ENCODE data around the gene NGDN.
"Not testable (repeated sequence)": the region's sequence is repeated elsewhere in the genome, so short reads cannot be mapped to it uniquely, and the experiment has no call there.

NGDN gene

GRCh38 chr14:23469127-23469905, at the start of gene NGDN:
NGDN (plus strand) TSS chr14:23469703; CDS start chr14:23469716, 13 bp downstream.
- DNase-seq: peak; percentile 99
- in situ Hi-C loops (cut with MboI; ENCODE audit: low pct_unique_long_range_greater_than_20kb, low sequenced_read_pairs): no loop called here

DNA sequence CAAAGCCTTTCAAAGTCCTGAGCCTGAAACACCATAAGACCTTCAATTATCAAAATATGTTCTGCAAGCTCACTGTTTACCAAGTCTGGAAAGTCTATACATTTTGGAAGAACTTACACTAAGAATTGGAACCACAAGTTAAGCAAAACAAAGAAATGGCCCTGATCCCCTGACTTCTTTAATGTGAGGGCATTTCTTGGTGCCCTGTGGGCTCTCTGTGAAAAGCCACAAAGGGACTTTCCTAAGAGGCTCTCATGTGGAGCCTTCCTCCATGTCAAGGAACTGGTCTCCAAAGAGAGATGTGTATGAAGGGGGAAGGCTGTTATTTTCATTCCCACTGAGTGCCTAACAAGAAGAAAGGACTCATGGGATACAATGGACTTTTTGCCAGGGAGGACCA, 47.9 kb upstream of the NGDN start:
- DNase-seq: no peak
- in situ Hi-C loops (cut with MboI; ENCODE audit: low pct_unique_long_range_greater_than_20kb, low sequenced_read_pairs): no loop called here

DNA sequence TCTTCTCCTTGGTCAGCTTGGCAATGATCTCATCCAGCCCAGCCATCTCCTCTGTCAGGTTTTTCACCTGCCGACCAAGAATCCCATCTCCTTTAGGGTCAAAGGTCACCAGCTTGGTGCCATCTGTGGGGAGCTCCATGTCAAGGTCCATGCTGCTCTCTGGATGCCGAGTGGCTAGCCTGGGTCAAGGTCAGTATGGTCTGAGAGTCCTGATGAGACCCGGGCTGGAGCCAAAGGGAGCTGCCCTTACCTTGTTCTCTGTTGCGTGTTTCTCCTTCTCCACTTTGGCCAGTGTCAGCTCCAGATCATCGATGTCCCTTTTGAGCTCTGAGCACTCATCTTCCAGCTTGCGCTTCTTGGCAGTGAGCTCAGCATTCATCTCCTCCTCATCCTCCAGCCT, 45.8 kb upstream of the NGDN start:
- DNase-seq: no peak
- in situ Hi-C loops (cut with MboI; ENCODE audit: low pct_unique_long_range_greater_than_20kb, low sequenced_read_pairs): no loop called here

DNA sequence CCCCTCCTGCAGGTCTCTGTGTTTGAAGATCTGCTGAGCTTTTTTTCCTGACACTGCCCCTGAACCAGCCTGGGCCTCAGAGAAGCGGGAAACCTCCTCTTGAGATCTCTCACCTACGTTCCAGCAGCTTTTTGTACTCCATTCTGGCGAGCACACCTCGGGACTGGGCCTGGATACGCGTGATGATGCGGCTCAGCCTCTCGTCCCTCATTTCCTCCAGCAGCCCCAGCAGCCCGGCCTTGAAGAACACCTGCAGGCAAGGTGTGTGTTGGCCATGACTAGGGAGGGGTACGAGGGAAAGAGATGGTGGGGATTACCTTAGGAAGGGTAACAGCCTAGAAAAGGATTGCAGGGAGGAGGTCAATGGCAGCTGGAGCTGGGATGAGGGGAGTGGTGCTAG, 44.3 kb upstream of the NGDN start:
- no peak for DNase-seq
- in situ Hi-C loops (cut with MboI; ENCODE audit: low pct_unique_long_range_greater_than_20kb, low sequenced_read_pairs): no loop called here

GRCh38 chr14:23425798-23426197, 43.7 kb upstream of the NGDN start:
- DNase-seq; in situ Hi-C loops (cut with MboI; ENCODE audit: low pct_unique_long_range_greater_than_20kb, low sequenced_read_pairs): not testable (repeated sequence)

- no peak for DNase-seq
- in situ Hi-C loops (cut with MboI; ENCODE audit: low pct_unique_long_range_greater_than_20kb, low sequenced_read_pairs): no loop called here
Observed at GRCh38 chr14:23428686-23429495, 40.6 kb upstream of the NGDN start.

- in situ Hi-C loops (cut with MboI; ENCODE audit: low pct_unique_long_range_greater_than_20kb, low sequenced_read_pairs): no loop called here
- no peak for DNase-seq
Observed at GRCh38 chr14:23430016-23430722, 39.3 kb upstream of the NGDN start.

DNA sequence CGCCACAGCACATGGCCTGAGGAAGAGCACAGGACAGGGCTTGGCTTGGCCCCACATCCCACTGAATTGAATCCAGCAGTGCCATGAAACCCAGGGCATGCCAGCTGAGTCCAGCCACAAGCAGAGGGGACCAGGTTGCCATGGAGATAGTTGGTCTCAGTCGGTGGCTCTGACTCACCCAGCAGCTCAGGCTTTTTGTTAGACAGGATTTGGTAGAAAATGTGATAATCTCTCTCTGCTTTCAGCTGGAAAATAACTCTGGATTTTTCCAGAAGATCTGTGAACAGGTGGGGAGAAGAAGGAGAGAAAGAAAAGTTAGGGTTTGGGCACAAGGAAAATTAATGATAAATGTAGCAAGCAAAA, 38.8 kb upstream of the NGDN start:
- in situ Hi-C loops (cut with MboI; ENCODE audit: low pct_unique_long_range_greater_than_20kb, low sequenced_read_pairs): no loop called here
- DNase-seq: no peak

GRCh38 chr14:23431486-23431885, 38.0 kb upstream of the NGDN start:
- in situ Hi-C loops (cut with MboI; ENCODE audit: low pct_unique_long_range_greater_than_20kb, low sequenced_read_pairs): no loop called here

DNA sequence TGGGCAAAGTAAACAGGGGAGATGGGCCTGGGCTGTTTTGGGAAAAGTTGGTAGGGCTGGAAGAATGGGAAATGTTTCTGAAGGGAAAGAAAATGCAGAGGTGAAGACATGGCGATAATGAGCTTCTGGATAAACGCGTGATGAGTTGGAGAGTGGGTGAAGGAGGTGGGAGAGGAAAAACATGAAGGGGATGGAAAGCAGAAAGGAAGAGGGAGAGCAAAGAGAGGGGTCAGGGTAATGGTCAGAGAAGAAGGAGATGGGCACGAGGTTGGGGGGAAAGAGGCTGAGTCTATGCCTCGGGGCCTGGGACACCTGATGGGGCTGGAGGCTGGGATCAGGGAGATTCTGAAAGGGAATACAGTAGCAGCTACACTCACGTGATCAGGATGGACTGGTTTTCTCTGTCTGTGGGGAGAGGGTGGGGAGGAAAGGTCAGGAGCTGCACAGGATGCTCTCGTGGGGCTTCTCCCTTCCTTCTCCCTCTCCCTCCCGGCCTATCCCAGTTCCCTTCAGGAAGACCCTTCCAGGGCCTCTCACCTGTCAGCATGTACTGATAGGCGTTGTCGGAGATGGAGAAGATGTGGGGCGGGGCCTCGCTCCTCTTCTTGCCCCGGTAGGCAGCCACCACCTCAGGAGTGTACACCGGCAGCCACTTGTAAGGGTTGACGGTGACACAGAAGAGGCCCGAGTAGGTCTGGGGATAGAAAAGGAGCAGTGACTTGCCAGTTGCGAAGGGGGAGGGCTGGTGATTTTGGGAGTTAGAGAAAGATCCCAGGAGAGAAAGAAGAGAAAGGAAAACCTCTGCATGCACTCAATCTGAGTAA, 37.2 kb upstream of the NGDN start:
- in situ Hi-C loops (cut with MboI; ENCODE audit: low pct_unique_long_range_greater_than_20kb, low sequenced_read_pairs): no loop called here
- no peak for DNase-seq

More at GRCh38 chr14:23431486-23431885, 38.0 kb upstream of the NGDN start:
- no peak for DNase-seq

GRCh38 chr14:23432946-23433345, 36.6 kb upstream of the NGDN start:
- no peak for DNase-seq
- in situ Hi-C loops (cut with MboI; ENCODE audit: low pct_unique_long_range_greater_than_20kb, low sequenced_read_pairs): no loop called here

- in situ Hi-C loops (cut with MboI; ENCODE audit: low pct_unique_long_range_greater_than_20kb, low sequenced_read_pairs): no loop called here
- DNase-seq: no peak
Observed at GRCh38 chr14:23433457-23433856, 36.0 kb upstream of the NGDN start.

- no peak for DNase-seq
Observed at GRCh38 chr14:23434488-23435222, 34.8 kb upstream of the NGDN start.

DNA sequence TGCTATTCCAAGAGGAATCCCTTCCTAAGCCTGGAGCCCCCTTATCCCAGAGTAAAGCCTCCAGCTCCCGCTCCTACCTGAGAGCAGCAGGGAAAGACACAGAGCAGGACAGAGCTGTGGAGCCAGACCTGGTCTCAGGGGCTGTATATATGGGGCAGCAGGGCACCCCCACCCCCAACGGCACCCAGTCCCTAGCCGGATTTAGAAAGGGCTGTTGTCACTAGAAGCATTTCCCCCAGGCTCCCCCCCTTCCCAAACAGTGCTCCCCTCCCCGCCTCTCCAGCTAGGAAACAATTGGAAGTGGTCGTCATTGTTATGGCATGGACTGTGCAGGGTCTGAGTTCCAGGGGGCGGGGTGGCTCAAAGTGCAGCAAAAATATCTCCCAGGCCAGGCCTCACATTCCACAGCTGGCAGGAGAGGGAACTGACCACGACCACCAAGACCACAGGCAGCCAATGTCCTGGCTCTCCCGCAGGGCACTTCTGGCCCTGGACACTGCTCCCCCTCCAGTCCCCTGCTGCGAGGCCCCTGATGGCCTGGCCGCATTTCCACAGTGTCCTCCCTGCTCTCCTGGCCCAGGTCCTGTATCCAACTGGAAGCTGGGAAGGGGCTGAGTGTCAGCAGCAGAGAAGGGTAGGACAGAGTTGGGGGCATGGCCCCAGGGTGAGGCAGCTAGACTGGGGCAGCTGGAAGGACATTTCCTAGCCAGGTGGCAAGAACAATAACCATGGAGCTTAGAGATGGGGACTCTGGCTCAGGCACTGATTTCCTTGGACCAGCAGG, 33.8 kb upstream of the NGDN start, which contains the start of gene MYH7:
MYH7 (minus strand) TSS at position 118 of the 784 bp plus-strand sequence. CDS start 1,928 bp downstream, outside the sequence.
- no peak for DNase-seq
- in situ Hi-C loops (cut with MboI; ENCODE audit: low pct_unique_long_range_greater_than_20kb, low sequenced_read_pairs): no loop called here

More at GRCh38 chr14:23434488-23435222, 34.8 kb upstream of the NGDN start:
- in situ Hi-C loops (cut with MboI; ENCODE audit: low pct_unique_long_range_greater_than_20kb, low sequenced_read_pairs): no loop called here

- in situ Hi-C loops (cut with MboI; ENCODE audit: low pct_unique_long_range_greater_than_20kb, low sequenced_read_pairs): no loop called here
- no peak for DNase-seq
Observed at GRCh38 chr14:23436327-23437132, 33.0 kb upstream of the NGDN start.

GRCh38 chr14:23437133-23438100, 32.1 kb upstream of the NGDN start:
- in situ Hi-C loops (cut with MboI; ENCODE audit: low pct_unique_long_range_greater_than_20kb, low sequenced_read_pairs): no loop called here
- DNase-seq: no peak

Data from KBM-7 (cell line).